Measurements from ENCODE around the gene GUF1.

GUF1 gene

GRCh38 chr4:44678094-44679041, at the start of gene GUF1:
GUF1 (plus strand) TSS chr4:44678420; CDS start chr4:44678623, 203 bp downstream.
- DNase-seq (ENCODE audit: low read depth in 3 of 3) = peak; percentile 75 to 82 (median 80)

GRCh38 chr4:44629280-44629866, 48.8 kb upstream of the GUF1 start:
- DNase-seq (ENCODE audit: low read depth in 3 of 3) = peak in 2 of 3 donors; percentile 8 to 11

- DNase-seq (ENCODE audit: low read depth in 3 of 3) = no peak
Measured at GRCh38 chr4:44632089-44632488, 46.1 kb upstream of the GUF1 start.

DNA sequence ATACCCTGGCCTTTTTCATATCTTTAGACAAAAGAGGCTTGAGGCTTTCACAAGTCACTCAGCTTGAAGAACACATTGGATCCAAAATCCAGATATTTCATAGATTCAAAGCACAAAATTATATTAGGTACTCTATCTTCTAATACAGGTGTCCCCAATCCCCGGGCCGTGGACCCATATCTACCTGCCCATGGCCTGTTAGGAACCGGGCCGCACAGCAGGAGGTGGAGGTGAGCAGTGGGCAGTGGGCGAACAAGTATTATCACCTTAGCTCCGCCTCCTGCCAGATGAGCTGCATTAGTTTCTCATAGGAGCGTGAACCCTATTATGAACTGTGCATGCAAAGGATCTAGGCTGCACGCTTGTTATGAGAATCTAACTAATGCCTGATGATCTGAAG, 45.5 kb upstream of the GUF1 start:
- no peak for DNase-seq (ENCODE audit: low read depth in 3 of 3)

DNA sequence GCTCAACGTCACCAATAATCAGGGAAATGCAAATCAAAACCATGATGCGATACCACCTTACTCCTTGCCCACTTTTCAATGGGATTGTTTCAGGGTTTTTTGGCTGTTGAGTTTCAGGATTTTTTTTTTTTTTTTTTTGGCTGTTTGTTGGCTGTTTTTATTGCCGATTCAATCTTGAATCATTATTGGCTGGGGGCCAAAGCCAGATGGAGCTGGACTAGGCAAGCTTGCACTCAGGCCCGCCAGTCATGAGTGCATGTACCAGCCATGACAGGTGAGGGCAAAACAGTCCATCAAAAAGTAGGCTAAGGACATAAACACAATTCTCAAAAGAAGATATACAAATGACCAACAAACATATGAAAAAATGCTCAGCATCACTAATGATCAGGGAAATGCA, 40.1 kb upstream of the GUF1 start:
- no peak for DNase-seq (ENCODE audit: low read depth in 3 of 3)

GRCh38 chr4:44646151-44646550, 32.1 kb upstream of the GUF1 start:
- no peak for DNase-seq (ENCODE audit: low read depth in 3 of 3)

DNA sequence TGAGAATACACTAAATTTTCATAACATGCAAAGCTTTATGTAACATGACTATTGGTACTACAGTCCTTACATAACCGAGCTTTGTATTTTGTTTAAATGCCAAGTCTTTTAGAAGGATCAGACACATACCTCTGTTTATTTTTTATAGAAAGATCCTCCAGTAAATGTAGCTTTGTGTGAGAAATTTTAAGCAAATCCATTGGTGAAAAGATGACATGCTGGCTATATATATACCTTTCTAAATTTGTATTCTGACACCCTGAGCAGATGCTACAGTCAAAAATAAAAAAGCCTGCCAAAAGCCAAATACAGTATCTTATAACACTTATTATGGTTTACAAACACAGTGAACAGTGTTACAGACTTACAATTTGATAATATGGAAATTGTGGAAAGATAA, 26.8 kb upstream of the GUF1 start, which contains the start of gene YIPF7:
Gene YIPF7, minus strand, starts transcription at position 201 of the 400 bp plus-strand sequence. CDS start 1,525 bp downstream, outside the sequence.
- DNase-seq (ENCODE audit: low read depth in 3 of 3) = no peak

DNA sequence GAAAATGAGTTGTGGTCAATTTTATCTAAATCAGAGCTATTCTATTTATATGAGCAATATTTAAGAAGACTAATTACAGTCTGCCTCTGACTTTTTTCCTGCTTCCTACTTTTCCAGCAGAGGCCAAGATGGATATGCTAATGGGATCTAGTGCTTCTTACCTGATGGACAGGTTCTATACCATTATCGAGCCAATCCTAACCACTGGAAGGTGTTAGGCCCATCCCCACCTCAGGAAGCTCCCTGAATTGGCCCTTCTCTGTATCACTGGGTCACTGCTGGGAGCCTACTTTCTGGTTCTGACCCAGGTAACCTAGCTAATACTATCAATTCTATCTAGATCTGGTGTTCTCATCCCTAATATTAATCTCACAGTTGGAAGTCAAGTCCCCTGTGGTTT, 26.2 kb upstream of the GUF1 start:
- no peak for DNase-seq (ENCODE audit: low read depth in 3 of 3)

DNA sequence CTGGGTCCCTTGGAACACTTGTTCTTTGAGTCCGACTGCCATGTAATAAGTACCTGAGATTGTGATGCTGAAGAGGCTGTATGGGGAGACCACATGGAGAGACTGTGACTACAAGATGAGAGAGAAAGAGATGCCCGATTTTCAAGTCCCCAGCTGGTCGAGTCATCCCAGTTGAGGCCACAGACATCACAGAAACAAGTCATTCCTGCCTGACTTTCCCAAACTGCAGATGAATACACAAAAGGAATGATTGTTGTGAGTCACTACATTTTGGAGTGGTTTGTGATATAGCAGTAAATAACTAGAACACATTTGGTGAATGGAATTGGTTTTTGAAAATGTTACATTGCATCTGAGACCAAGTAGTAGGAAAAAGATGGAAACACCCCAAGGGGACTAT, 17.8 kb upstream of the GUF1 start:
- no peak for DNase-seq (ENCODE audit: low read depth in 3 of 3)

DNA sequence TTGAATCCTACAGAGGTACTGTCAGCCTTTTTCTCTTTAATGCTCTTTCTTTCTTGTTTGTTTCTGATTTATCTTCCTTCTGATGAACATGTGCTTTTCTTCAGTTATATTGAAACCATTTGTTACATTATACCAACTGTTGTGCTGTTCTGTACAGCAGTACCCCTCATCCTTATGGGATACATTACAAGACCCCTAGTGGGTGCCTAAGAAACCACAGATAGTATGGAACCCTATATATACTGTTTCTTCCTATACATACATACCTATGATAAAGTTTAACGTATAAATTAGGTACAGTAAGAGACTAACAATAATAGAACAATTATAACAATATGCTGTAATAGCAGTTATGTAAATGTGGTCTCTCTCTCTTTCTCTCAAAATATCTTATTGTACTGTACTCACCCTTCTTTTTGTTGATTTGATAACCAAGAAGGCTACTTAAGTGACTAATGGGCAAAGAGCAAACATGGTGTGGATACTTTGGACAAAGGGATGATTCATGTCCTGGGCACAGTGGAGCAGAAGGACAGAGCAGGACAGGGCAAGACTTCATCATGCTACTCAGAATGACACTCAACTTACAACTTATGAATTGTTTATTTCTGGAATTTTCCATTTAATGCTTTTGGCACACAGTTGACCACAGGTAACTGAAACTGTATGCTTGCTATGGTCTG, 16.1 kb upstream of the GUF1 start:
- no peak for DNase-seq (ENCODE audit: low read depth in 3 of 3)

DNA sequence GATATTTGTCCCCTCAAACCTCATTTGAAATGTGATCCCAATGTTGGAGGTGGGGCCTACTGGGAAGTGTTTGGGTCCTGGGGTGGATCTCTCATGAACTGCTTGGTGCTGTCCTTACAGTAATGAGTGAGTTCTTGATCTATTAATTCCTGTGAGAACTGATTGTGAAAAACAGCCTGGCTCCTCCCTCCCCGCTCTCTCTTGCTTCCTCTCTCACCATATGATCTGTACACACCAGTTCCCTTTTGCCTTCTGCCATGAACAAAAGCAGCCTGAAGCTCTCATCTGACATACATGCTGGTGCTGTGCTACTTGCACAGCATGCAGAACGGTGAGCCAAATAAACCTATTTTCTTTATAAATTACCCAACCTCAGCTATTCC, 15.6 kb upstream of the GUF1 start:
- no peak for DNase-seq (ENCODE audit: low read depth in 3 of 3)

- no peak for DNase-seq (ENCODE audit: low read depth in 3 of 3)
Measured at GRCh38 chr4:44663539-44664263, 14.5 kb upstream of the GUF1 start.

- DNase-seq (ENCODE audit: low read depth in 3 of 3) = no peak
Measured at GRCh38 chr4:44668526-44668925, 9.7 kb upstream of the GUF1 start.

DNA sequence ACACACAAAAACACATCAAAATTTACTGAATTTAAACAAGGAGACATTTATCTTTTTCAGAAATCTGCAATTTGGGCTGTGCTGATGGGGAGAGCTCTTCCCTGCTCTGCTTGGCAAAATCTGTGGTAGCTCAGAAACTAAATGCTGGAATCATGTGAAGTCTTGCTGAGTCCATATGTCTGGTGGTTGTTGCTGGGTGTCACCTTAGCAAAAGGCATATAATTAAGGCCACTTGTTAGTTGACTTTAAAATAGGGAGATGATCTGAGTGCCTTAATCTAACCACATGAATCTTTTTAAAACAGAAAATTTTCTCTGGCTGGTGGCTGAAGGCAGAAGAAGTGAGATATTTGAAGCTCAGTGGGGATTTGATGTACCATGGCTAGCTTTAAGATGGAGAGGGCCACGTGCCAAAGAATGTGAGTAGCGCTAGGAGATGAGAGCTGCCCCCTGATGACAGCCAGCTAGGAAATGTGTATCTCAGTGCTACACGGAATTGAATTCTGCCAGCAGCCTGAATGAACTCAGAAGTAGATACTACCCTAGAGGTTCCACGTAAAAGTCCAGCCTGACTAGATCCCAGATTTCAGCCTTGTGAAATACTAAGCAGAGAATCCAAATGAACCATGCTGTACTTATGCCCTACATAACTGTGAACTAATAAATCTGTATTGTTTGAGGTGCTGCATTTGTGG, 7.6 kb upstream of the GUF1 start:
- no peak for DNase-seq (ENCODE audit: low read depth in 3 of 3)

- DNase-seq (ENCODE audit: low read depth in 3 of 3) = no peak
Measured at GRCh38 chr4:44671636-44672035, 6.6 kb upstream of the GUF1 start.

DNA sequence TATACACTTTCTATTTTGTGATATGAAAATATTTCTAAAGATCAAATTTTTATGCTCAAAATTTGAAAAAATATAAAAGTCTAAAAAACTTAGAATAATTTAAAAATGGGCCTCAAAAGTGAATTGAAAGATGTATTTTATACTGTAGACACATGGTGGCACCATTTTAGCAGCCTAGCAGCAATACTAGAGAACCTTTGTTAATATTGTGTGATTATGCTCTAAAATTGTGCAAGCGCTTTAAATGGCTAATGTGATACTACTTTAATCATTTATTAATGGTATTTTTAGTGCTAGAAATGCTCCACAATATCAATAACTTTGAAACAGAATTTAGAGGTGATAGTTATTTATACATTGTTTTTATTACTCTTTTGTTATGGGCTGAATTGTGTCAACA, 3.7 kb upstream of the GUF1 start:
- no peak for DNase-seq (ENCODE audit: low read depth in 3 of 3)

DNA sequence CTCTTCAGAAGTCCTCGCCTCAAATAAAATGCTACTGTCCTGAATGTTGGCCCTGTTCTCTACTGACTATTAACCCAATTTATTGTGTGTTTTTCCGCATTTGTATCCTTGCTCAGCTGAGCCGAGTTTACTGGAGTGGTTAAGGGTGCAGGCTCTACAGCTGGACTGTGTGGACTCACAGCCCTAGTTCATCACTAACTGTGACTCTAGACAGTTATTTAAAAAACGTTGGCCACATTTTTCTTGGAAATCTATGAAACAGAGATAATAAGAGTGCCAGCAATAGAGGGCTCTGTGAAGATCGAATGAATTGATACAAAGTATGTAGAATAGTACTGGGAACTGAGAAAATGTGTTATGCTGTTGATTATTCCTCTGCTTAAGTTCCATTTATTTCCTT, 2.9 kb upstream of the GUF1 start:
- DNase-seq (ENCODE audit: low read depth in 3 of 3) = no peak

- DNase-seq (ENCODE audit: low read depth in 3 of 3) = no peak
Measured at GRCh38 chr4:44679060-44679459, 840 bp downstream of the GUF1 start.

DNA sequence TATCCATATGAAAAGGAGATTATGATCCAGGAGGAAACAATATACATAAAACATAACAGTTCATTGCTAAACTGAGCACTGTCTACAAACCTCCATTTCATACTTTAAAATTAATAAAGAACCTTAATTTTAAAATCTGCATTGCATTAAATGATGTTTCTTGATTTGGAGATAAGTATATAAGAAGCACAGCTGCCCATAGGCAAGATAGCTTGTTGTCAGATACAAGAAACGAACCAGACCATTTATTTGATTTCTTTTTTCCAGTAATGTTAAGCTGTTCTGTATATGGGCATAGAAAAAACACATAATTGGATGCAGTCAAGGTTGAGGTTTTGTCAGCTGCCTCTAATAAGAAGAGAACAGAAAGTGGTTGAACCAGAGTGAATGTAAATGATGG, 6.4 kb downstream of the GUF1 start:
- no peak for DNase-seq (ENCODE audit: low read depth in 3 of 3)

DNA sequence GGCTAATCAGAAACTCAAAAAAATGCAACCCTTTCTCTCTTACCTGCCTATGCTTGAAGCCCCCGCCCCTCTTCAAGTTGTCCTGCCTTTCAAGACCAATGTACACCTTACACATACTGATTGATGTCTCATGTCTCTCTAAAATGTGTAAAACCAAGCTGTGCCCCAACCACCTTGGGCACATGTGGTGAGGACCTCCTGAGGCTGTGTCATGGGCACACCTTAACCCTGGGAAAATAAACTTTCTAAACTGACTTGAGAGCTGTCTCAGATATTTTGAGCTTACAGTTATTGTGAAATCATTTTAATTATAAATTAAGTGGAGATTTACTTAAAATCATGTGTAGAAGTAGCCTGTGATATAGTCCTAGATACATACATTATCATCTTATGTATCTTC, 22.2 kb downstream of the GUF1 start:
- no peak for DNase-seq (ENCODE audit: low read depth in 3 of 3)

- DNase-seq (ENCODE audit: low read depth in 3 of 3) = no peak
Measured at GRCh38 chr4:44701037-44701436, 22.8 kb downstream of the GUF1 start.

Measured in stimulated activated CD4-positive, alpha-beta T cell treated with anti-CD3 and anti-CD28 coated beads, TNF-alpha, amount 100 ng/mL, for 48 hours (primary cell).